NCI-H446 (cell line): ENCODE data around the gene DNAAF5.

Experiments
- DNase-seq, 2 experiments: peaks; one replicate each; lab custom pipeline; 2025; lab: John Stamatoyannopoulos, UW

Gene DNAAF5

GRCh38 chr7:726084-726853, at the start of gene DNAAF5:
Gene DNAAF5 (plus strand): TSS chr7:726699. CDS start chr7:726721, 22 bp downstream.
- DNase-seq = peak; percentile 69 to 92

GRCh38 chr7:676972-677385, 49.5 kb upstream of the DNAAF5 start:
- no peak for DNase-seq

- DNase-seq = no peak
Measured at GRCh38 chr7:680411-681127, 45.9 kb upstream of the DNAAF5 start.

- DNase-seq = no peak
Measured at GRCh38 chr7:681551-682307, 44.8 kb upstream of the DNAAF5 start.

GRCh38 chr7:682810-683209, 43.7 kb upstream of the DNAAF5 start:
- DNase-seq = no peak

GRCh38 chr7:683526-684205, 42.8 kb upstream of the DNAAF5 start:
- no peak for DNase-seq

- no peak for DNase-seq
Measured at GRCh38 chr7:684416-684815, 42.1 kb upstream of the DNAAF5 start.

- no peak for DNase-seq
Measured at GRCh38 chr7:685540-685939, 41.0 kb upstream of the DNAAF5 start.

- no peak for DNase-seq
Measured at GRCh38 chr7:690478-691360, 35.8 kb upstream of the DNAAF5 start.

- no peak for DNase-seq
Measured at GRCh38 chr7:691361-692045, 35.0 kb upstream of the DNAAF5 start.

- DNase-seq = no peak
Measured at GRCh38 chr7:693280-693679, 33.2 kb upstream of the DNAAF5 start.

- no peak for DNase-seq
Measured at GRCh38 chr7:696426-696811, 30.1 kb upstream of the DNAAF5 start.

GRCh38 chr7:696812-697551, 29.5 kb upstream of the DNAAF5 start:
- DNase-seq = no peak

- no peak for DNase-seq
Measured at GRCh38 chr7:698515-699475, 27.7 kb upstream of the DNAAF5 start.

- DNase-seq = no peak
Measured at GRCh38 chr7:699476-700170, 26.9 kb upstream of the DNAAF5 start.

- no peak for DNase-seq
Measured at GRCh38 chr7:701086-701671, 25.3 kb upstream of the DNAAF5 start.

- DNase-seq = no peak
Measured at GRCh38 chr7:703049-703448, 23.4 kb upstream of the DNAAF5 start.

- no peak for DNase-seq
Measured at GRCh38 chr7:706721-707120, 19.8 kb upstream of the DNAAF5 start.
